HepG2 (cell line): ENCODE data around the gene KDM4F. TPM values are rescaled to one million over a fixed set of nuclear protein-coding genes. Genes with fewer than 3 reads are reported as not detected.

Source experiments
- CENPT ChIP-seq: sonication (generic); formaldehyde crosslinking; IDR thresholded peaks from 2 replicates; pipeline ENCODE4 v1.8.0; 2022; ENCODE audit warnings: low read depth, mild to moderate bottlenecking, moderate library complexity, missing genetic modification reagents
- CHD2 ChIP-seq: IDR thresholded peaks from 2 replicates; pipeline ENCODE4 v1.6.1; 2011; ENCODE audit warnings: low read depth, low read length, improper control_type of control experiment
- KMT2B ChIP-seq: IDR thresholded peaks from 2 replicates; pipeline ENCODE4 v1.6.1; 2016; ENCODE audit warnings: missing genetic modification reagents, missing compliant biosample characterization
- MATR3 ChIP-seq: sonication (generic); formaldehyde crosslinking; IDR thresholded peaks from 2 replicates; pipeline ENCODE4 v1.4.0; 2020; ENCODE audit warnings: missing genetic modification reagents
- PRMT3 ChIP-seq: sonication (generic); formaldehyde crosslinking; IDR thresholded peaks from 2 replicates; pipeline ENCODE4 v1.8.1; 2022; ENCODE audit warnings: low read depth, mild to moderate bottlenecking, moderate library complexity, missing genetic modification reagents, borderline replicate concordance
- SIX4 ChIP-seq: sonication (generic); formaldehyde crosslinking; IDR thresholded peaks from 2 replicates; pipeline ENCODE4 v1.4.0; 2020; ENCODE audit warnings: missing genetic modification reagents
- SMC3 ChIP-seq: IDR thresholded peaks from 2 replicates; pipeline ENCODE4 v1.6.1; 2011; ENCODE audit warnings: low read length, improper control_type of control experiment
- ZBTB46 ChIP-seq: sonication (generic); formaldehyde crosslinking; IDR thresholded peaks from 2 replicates; pipeline ENCODE4 v1.4.0; 2020; ENCODE audit warnings: mild to moderate bottlenecking, missing genetic modification reagents, borderline replicate concordance
- ZNF251 ChIP-seq: sonication (generic); formaldehyde crosslinking; IDR thresholded peaks from 2 replicates; pipeline ENCODE4 v1.9.0; 2021; ENCODE audit warnings: mild to moderate bottlenecking, missing genetic modification reagents
- ZNF563 ChIP-seq: sonication (generic); formaldehyde crosslinking; IDR thresholded peaks from 2 replicates; pipeline ENCODE4 v1.8.0; 2022; ENCODE audit warnings: mild to moderate bottlenecking, moderate library complexity, missing genetic modification reagents
- ZNF704 ChIP-seq: sonication (generic); formaldehyde crosslinking; IDR thresholded peaks from 2 replicates; pipeline ENCODE4 v1.8.1; 2023; ENCODE audit warnings: mild to moderate bottlenecking, inconsistent platforms, moderate library complexity, missing genetic modification reagents, borderline replicate concordance
- ZNF790 ChIP-seq: sonication (generic); formaldehyde crosslinking; IDR thresholded peaks from 2 replicates; pipeline ENCODE4 v1.8.0; 2022; ENCODE audit warnings: missing genetic modification reagents, mild to moderate bottlenecking, borderline replicate concordance
- ZSCAN22 ChIP-seq: sonication (generic); formaldehyde crosslinking; IDR thresholded peaks from 2 replicates; pipeline ENCODE4 v1.4.0; 2020; ENCODE audit warnings: mild to moderate bottlenecking, missing genetic modification reagents
- ZXDC ChIP-seq: sonication (generic); formaldehyde crosslinking; IDR thresholded peaks from 2 replicates; pipeline ENCODE4 v1.5.0; 2020; ENCODE audit warnings: mild to moderate bottlenecking, missing genetic modification reagents
- polyA plus RNA-seq, 8 experiments: library from polyadenylated mRNA; depleted of rRNA in 3 of 8; stranded (reverse) in 7 of 8; unstranded in 1 of 8; fragments of >200 nt; fragmentation: Illumina TruSeq in 4 of 8; extraction: Trizol in 4 of 8; gene quantifications; 2 replicates each; pipeline versions ENCODE4 v1.2.1 to v1.2.3, GENCODE V29; 2011 to 2016; ENCODE audit warnings: low read depth in 4 of 8, missing spikeins in 1 of 8, mixed read lengths in 1 of 8; ENCODE audit not compliant: insufficient read depth in 1 of 8
- total RNA-seq, 5 experiments: library from RNA; depleted of rRNA; stranded (reverse); fragments of >200 nt; fragmentation: Illumina TruSeq; extraction: Trizol; gene quantifications; 2 replicates each; pipeline ENCODE4 v1.2.3, GENCODE V29; 2016; ENCODE audit warnings: low read depth in 1 of 5
- TF ChIP-seq, protein P1 (sequence below): sonication (generic); formaldehyde crosslinking; IDR thresholded peaks from 2 replicates; pipeline ENCODE4 v1.8.0; 2022; ENCODE audit warnings: missing genetic modification reagents, mild to moderate bottlenecking, inconsistent platforms, borderline replicate concordance
- TF ChIP-seq, protein P2 (sequence below): sonication (generic); formaldehyde crosslinking; IDR thresholded peaks from 2 replicates; pipeline ENCODE4 v1.8.1; 2022; ENCODE audit warnings: mild to moderate bottlenecking, missing genetic modification reagents
- TF ChIP-seq, protein P3 (sequence below): sonication (generic); formaldehyde crosslinking; IDR thresholded peaks from 2 replicates; pipeline ENCODE4 v1.4.0; 2020; ENCODE audit warnings: missing genetic modification reagents

The KDM4F gene
- total and polyA plus RNA-seq, 2 of the 13 experiments (the other 11 are each of a cell fraction or from before 2014, with no cell fraction given): not detected

- TF ChIP-seq CHD2: peak; percentile 54; the same call in 1 of the 2 replicates
- TF ChIP-seq, protein P1, sequence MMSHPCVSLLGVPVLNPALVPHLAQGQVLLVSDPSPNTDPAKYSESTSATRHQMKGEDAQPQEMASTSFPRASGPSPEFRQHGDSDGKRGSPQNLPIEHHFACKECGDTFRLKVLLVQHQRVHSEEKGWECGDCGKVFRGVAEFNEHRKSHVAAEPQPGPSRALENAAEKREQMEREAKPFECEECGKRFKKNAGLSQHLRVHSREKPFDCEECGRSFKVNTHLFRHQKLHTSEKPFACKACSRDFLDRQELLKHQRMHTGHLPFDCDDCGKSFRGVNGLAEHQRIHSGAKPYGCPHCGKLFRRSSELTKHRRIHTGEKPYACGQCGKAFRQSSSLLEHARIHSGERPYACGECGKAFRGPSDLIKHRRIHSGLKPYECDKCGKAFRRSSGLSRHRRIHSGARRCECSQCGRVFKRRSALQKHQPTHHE (CRISPR knock-in tag): 0 out of 2 replicates have a peak, but pooled peaks have one; percentile 35
- 0 out of 2 replicates have a peak, but pooled peaks have one; percentile 49 for TF ChIP-seq ZBTB46 (CRISPR knock-in tag)
- TF ChIP-seq ZNF563 (CRISPR knock-in tag): peak; percentile 46
- TF ChIP-seq ZNF704 (CRISPR knock-in tag): 0 out of 2 replicates have a peak, but pooled peaks have one; percentile 33
- no peak; the same call in 1 of the 2 replicates for TF ChIP-seq CENPT (CRISPR knock-in tag)
- TF ChIP-seq SIX4 (CRISPR knock-in tag): peak; percentile 12; the same call in 1 of the 2 replicates
- TF ChIP-seq SMC3: no peak
- TF ChIP-seq, protein P2, sequence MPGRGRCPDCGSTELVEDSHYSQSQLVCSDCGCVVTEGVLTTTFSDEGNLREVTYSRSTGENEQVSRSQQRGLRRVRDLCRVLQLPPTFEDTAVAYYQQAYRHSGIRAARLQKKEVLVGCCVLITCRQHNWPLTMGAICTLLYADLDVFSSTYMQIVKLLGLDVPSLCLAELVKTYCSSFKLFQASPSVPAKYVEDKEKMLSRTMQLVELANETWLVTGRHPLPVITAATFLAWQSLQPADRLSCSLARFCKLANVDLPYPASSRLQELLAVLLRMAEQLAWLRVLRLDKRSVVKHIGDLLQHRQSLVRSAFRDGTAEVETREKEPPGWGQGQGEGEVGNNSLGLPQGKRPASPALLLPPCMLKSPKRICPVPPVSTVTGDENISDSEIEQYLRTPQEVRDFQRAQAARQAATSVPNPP (CRISPR knock-in tag): no peak
- TF ChIP-seq PRMT3 (CRISPR knock-in tag): no peak
- TF ChIP-seq, protein P3, sequence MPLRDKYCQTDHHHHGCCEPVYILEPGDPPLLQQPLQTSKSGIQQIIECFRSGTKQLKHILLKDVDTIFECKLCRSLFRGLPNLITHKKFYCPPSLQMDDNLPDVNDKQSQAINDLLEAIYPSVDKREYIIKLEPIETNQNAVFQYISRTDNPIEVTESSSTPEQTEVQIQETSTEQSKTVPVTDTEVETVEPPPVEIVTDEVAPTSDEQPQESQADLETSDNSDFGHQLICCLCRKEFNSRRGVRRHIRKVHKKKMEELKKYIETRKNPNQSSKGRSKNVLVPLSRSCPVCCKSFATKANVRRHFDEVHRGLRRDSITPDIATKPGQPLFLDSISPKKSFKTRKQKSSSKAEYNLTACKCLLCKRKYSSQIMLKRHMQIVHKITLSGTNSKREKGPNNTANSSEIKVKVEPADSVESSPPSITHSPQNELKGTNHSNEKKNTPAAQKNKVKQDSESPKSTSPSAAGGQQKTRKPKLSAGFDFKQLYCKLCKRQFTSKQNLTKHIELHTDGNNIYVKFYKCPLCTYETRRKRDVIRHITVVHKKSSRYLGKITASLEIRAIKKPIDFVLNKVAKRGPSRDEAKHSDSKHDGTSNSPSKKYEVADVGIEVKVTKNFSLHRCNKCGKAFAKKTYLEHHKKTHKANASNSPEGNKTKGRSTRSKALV: peak; percentile 59; the same call in 1 of the 2 replicates
- TF ChIP-seq MATR3 (CRISPR knock-in tag): no peak
- peak; percentile 69 for TF ChIP-seq KMT2B (CRISPR knock-in tag)
- peak; percentile 58; the same call in 1 of the 2 replicates for TF ChIP-seq ZNF251 (CRISPR knock-in tag)
- 0 out of 2 replicates have a peak, but pooled peaks have one; percentile 47 for TF ChIP-seq ZNF790
- peak; percentile 54; the same call in 1 of the 2 replicates for TF ChIP-seq ZSCAN22
- TF ChIP-seq ZXDC: 0 out of 2 replicates have a peak, but pooled peaks have one; percentile 27
These were observed 18.0 kb downstream of the KDM4F start (continued) for GRCh38 chr11:95067039-95067840.
